GM12878 (cell line): ENCODE data around the gene PPIL6.

Experiments used
- CHD4 ChIP-seq: fragments of 200-600 bp; sonication (generic); IDR thresholded peaks from 2 replicates; pipeline ENCODE4 v1.6.1; 2016; ENCODE audit warnings: mild to moderate bottlenecking
- POLR2A ChIP-seq: IDR thresholded peaks from 2 replicates; pipeline ENCODE4 v1.6.1; 2011; ENCODE audit warnings: low read depth, mild to moderate bottlenecking, low read length
- TAF1 ChIP-seq: IDR thresholded peaks from 2 replicates; pipeline ENCODE4 v1.6.1; 2011; ENCODE audit warnings: mild to moderate bottlenecking, low read depth, low read length, borderline replicate concordance

- TF ChIP-seq CHD4 (no peak), TAF1 (no peak), POLR2A (no peak)
Observed at GRCh38 chr6:109383438-109383940, 56.9 kb downstream of the PPIL6 start.
